Stomach (tissue), 4 donors: ENCODE measurements around the gene CDCA7.

Source experiments
- CTCF ChIP-seq, 7 experiments: fragments of 450-650 bp in 4 of 7; fragments of 200-600 bp in 3 of 7; sonication (generic) in 3 of 7; IDR thresholded peaks; one replicate each; pipeline ENCODE4 v1.5.1; 2016 to 2019; ENCODE audit warnings: antibody characterized with exemption in 7 of 7, control low read depth in 2 of 7, mild to moderate bottlenecking in 1 of 7
- EP300 ChIP-seq: sonication (generic); formaldehyde crosslinking; IDR thresholded peaks from one replicate; pipeline ENCODE4 v1.6.1; 2017; ENCODE audit warnings: antibody characterized with exemption
- POLR2A ChIP-seq, 4 donors: fragments of 450-650 bp; IDR thresholded peaks; one replicate each; pipeline ENCODE4 v1.6.1; 2016; ENCODE audit warnings: antibody characterized with exemption in 4 of 4, control low read depth in 2 of 4, mild to moderate bottlenecking in 1 of 4, moderate library complexity in 1 of 4

- TF ChIP-seq POLR2A (IDR thresholded peaks at IDR 0.05) (no peak), CTCF (IDR thresholded peaks at IDR 0.05) (no peak), EP300 (no peak)
These were observed 3.9 kb downstream of the CDCA7 start for GRCh38 chr2:173358616-173359015.
